Smooth muscle cell (in vitro differentiated cells): ENCODE results near the gene GNG7. TPM values are rescaled to one million over a fixed set of nuclear protein-coding genes. Genes with fewer than 3 reads are reported as not detected.
"Not testable (repeated sequence)": the region's sequence is repeated elsewhere in the genome, so short reads cannot be mapped to it uniquely, and the experiment has no call there.

Experiments
- DNase-seq: peaks from one replicate; lab custom pipeline; 2025; ENCODE audit not compliant: unreplicated experiment; lab: John Stamatoyannopoulos, UW
- H2AFZ ChIP-seq: fragments of 200-600 bp; sonication (generic); 2 replicates; pipeline ENCODE4 v1.6.0; 2016; ENCODE audit warnings: antibody characterized with exemption, low read depth, mild to moderate bottlenecking
- H3F3A ChIP-seq: fragments of 200-600 bp; sonication (generic); 2 replicates; pipeline ENCODE4 v1.6.0; 2017; ENCODE audit warnings: antibody characterized with exemption, low read depth
- H3K27ac ChIP-seq: fragments of 200-600 bp; sonication (generic); 2 replicates; pipeline ENCODE4 v1.5.1; 2016; ENCODE audit warnings: low read depth, mild to moderate bottlenecking
- H3K27me3 ChIP-seq: fragments of 200-600 bp; sonication (generic); 2 replicates; pipeline ENCODE4 v1.6.1; 2016; ENCODE audit warnings: low read depth, mild to moderate bottlenecking
- H3K36me3 ChIP-seq: fragments of 200-600 bp; sonication (generic); 2 replicates; pipeline ENCODE4 v1.5.1; 2016; ENCODE audit warnings: low read depth
- H3K4me1 ChIP-seq: fragments of 200-600 bp; sonication (generic); 2 replicates; pipeline ENCODE4 v1.5.1; 2016; ENCODE audit warnings: low read depth
- H3K4me2 ChIP-seq: fragments of 200-600 bp; sonication (generic); 2 replicates; pipeline ENCODE4 v1.6.0; 2016; ENCODE audit warnings: mild to moderate bottlenecking
- H3K4me3 ChIP-seq: fragments of 200-600 bp; sonication (generic); 2 replicates; pipeline ENCODE4 v1.5.1; 2016; ENCODE audit warnings: mild to moderate bottlenecking
- H3K79me2 ChIP-seq: fragments of 200-600 bp; sonication (generic); 2 replicates; pipeline ENCODE4 v1.6.0; 2016; ENCODE audit warnings: low read depth, mild to moderate bottlenecking
- H3K9ac ChIP-seq: fragments of 200-600 bp; sonication (generic); 2 replicates; pipeline ENCODE4 v1.6.0; 2016; ENCODE audit warnings: low read depth
- H3K9me3 ChIP-seq: fragments of 200-600 bp; sonication (generic); replicated peaks from 2 replicates; pipeline ENCODE4 v1.5.1; 2016; ENCODE audit warnings: low read depth
- H4K20me1 ChIP-seq: fragments of 200-600 bp; sonication (generic); 2 replicates; pipeline ENCODE4 v1.6.0; 2016; ENCODE audit warnings: low read depth
- CTCF ChIP-seq: fragments of 200-600 bp; sonication (generic); IDR thresholded peaks from 2 replicates; pipeline ENCODE4 v1.5.1; 2017; ENCODE audit warnings: borderline replicate concordance, mild to moderate bottlenecking, antibody characterized with exemption; ENCODE audit not compliant: insufficient read depth, poor library complexity, severe bottlenecking
- WGBS: methylation state at CpG from one replicate; pipeline ENCODE4 v1.1.7; 2016; ENCODE audit warnings: low lambda C conversion rate; 5-methylcytosine and 5-hydroxymethylcytosine counted together
- polyA plus RNA-seq: library from polyadenylated mRNA; unstranded; fragments of >200 nt; fragmentation: Nextera tagmentation; extraction: Ambion mirVana; gene quantifications from 2 replicates; pipeline ENCODE4 v1.2.1, GENCODE V29; 2016
- total RNA-seq: library from RNA; depleted of rRNA; stranded (reverse); fragments of >200 nt; gene quantifications from 2 replicates; pipeline ENCODE4 v1.2.3, GENCODE V29; 2014

The GNG7 gene
- total and polyA plus RNA-seq, 2 experiments from 2014 or later: 1.7 to 2.6 TPM

- no peak for TF ChIP-seq CTCF
- no peak for DNase-seq
- 94% methylated on average over 11 of the region's 11 CpGs for whole genome bisulfite sequencing
- H2AFZ ChIP-seq: no peak overlapping the region
- H3K27me3 ChIP-seq: peaks cover 3% of the 10 kb centered on the region
- no peaks in the 10 kb centered on the region for H3K79me2 ChIP-seq
- H3K4me3 ChIP-seq: no peak overlapping the region
- H3K9me3 ChIP-seq: no peaks in the 10 kb centered on the region
- H3K36me3 ChIP-seq: no peaks in the 10 kb centered on the region
- no peaks in the 10 kb centered on the region for H3F3A ChIP-seq
- H4K20me1 ChIP-seq: no peaks in the 10 kb centered on the region
- H3K27ac ChIP-seq: no peak overlapping the region
- no peak overlapping the region for H3K4me2 ChIP-seq
- no peaks in the 10 kb centered on the region for H3K4me1 ChIP-seq
- no peak overlapping the region for H3K9ac ChIP-seq
Observed at GRCh38 chr19:2680808-2681207, 21.7 kb downstream of the GNG7 start.

DNA sequence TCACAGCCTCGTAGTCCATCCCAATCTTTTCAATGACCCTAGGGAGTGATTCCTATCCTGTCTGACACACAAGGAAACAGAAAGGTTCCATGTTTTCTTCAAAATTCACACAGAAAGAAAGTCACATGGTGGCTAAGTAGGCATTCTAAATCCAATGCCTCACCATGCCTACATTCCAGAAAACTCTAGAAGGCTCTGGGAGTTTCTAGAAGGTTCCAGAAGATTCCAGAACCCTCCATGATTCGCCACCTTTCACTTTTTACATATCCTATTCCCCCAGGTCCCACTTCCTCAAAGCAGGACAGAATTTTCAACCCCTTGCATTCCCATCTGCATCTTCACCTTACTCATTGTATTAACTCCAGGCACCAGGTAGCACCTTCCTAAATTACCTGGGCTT lies 23.1 kb downstream of the GNG7 start:
- Histone ChIP-seq H3K4me3 (no peak overlapping the region), H3F3A (no peaks in the 10 kb centered on the region), H3K27ac (no peak overlapping the region), H3K27me3 (peaks cover 3% of the 10 kb centered on the region), H3K36me3 (no peaks in the 10 kb centered on the region), H3K4me1 (no peaks in the 10 kb centered on the region), H2AFZ (no peak overlapping the region), H3K79me2 (no peaks in the 10 kb centered on the region), H3K9me3 (no peaks in the 10 kb centered on the region), H4K20me1 (no peaks in the 10 kb centered on the region), H3K9ac (no peak overlapping the region), H3K4me2 (no peak overlapping the region)
- TF ChIP-seq CTCF: no peak
- 91% methylated on average over 2 of the region's 2 CpGs for WGBS
- no peak for DNase-seq

- not testable (repeated sequence) for H3F3A ChIP-seq, H3K4me3 ChIP-seq, H3K27me3 ChIP-seq, H3K9me3 ChIP-seq, H3K4me2 ChIP-seq, H3K9ac ChIP-seq, H2AFZ ChIP-seq, H3K27ac ChIP-seq, H3K36me3 ChIP-seq, DNase-seq, H3K4me1 ChIP-seq, H4K20me1 ChIP-seq, H3K79me2 ChIP-seq
- 89% methylated on average over 5 of the region's 5 CpGs for WGBS
Observed at GRCh38 chr19:2678948-2679347, 23.5 kb downstream of the GNG7 start.

- H3K27me3 ChIP-seq: peaks cover 3% of the 10 kb centered on the region
- WGBS: 94% methylated on average over 8 of the region's 8 CpGs
- TF ChIP-seq CTCF: no peak
Observed at GRCh38 chr19:2678044-2678671, 24.3 kb downstream of the GNG7 start.

More at GRCh38 chr19:2678044-2678671, 24.3 kb downstream of the GNG7 start:
- H3K36me3 ChIP-seq: no peaks in the 10 kb centered on the region
- no peak for DNase-seq
- no peak overlapping the region for H3K4me3 ChIP-seq
- no peak overlapping the region for H3K27ac ChIP-seq
- no peaks in the 10 kb centered on the region for H3K9me3 ChIP-seq
- no peak overlapping the region for H3K4me2 ChIP-seq
- H3K79me2 ChIP-seq: no peaks in the 10 kb centered on the region
- no peak overlapping the region for H3K9ac ChIP-seq
- H4K20me1 ChIP-seq: no peaks in the 10 kb centered on the region
- no peaks in the 10 kb centered on the region for H3K4me1 ChIP-seq
- no peak overlapping the region for H2AFZ ChIP-seq
- H3F3A ChIP-seq: no peaks in the 10 kb centered on the region
